ENCODE measurements around the gene PRKN.
A peak's percentile ranks its signal among the peaks of the same experiment; 100 is the strongest.

PRKN gene

DNA sequence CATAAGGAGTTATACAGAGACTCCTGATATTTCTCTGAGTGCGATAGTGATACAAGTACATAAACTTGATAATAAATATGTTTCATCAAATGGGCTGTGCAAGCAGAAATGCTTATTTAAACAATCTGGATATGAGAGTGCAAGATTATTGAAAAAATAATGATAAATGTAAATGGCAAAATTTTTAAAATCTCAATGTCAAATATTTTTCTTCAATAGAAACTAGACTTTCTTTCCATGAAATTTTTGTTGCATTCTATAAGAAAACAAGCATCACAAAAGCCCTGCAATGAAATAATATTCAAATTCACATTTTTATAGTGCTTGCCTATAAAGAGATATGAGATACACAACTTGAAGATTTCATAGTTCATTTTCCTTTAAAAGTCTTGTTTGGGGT lies 2.9 kb upstream of the PRKN start:
- no peaks in the 10 kb centered on the region for H3K36me3 ChIP-seq
- no peak overlapping the region for H3K27ac ChIP-seq
- no peaks in the 10 kb centered on the region for H3K9me3 ChIP-seq (ENCODE audit: severe bottlenecking)
- H3K4me3 ChIP-seq (ENCODE audit: low read depth, low read length), result no peak overlapping the region
- no peak for DNase-seq
- no peaks in the 10 kb centered on the region for H3K27me3 ChIP-seq (ENCODE audit: insufficient read depth, low read depth, severe bottlenecking)
- TF ChIP-seq, protein P1, sequence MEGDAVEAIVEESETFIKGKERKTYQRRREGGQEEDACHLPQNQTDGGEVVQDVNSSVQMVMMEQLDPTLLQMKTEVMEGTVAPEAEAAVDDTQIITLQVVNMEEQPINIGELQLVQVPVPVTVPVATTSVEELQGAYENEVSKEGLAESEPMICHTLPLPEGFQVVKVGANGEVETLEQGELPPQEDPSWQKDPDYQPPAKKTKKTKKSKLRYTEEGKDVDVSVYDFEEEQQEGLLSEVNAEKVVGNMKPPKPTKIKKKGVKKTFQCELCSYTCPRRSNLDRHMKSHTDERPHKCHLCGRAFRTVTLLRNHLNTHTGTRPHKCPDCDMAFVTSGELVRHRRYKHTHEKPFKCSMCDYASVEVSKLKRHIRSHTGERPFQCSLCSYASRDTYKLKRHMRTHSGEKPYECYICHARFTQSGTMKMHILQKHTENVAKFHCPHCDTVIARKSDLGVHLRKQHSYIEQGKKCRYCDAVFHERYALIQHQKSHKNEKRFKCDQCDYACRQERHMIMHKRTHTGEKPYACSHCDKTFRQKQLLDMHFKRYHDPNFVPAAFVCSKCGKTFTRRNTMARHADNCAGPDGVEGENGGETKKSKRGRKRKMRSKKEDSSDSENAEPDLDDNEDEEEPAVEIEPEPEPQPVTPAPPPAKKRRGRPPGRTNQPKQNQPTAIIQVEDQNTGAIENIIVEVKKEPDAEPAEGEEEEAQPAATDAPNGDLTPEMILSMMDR (IDR thresholded peaks at IDR 0.05; ENCODE audit: low read depth, low read length), result no peak

DNA sequence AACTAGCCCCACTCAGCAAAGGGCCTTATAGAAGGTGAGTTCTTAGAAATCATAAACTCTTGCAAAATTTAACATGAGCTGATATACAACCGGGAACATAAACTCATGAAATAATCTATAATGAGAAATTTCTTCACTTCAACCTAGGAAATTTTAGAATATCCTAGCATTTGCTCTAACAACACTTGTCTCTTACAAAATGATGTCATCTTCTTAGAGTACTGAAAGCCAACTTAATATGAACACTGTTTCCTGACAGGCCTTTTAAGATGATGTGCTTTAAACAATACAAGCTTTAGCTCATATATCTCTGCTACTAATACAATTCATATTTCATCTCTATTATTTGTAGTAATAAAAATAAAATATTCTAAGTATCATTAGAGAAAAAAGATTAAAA lies 1.1 kb upstream of the PRKN start:
- Histone ChIP-seq H3K27ac (no peak overlapping the region), H3K4me3 (ENCODE audit: low read depth, low read length) (no peak overlapping the region), H3K36me3 (no peaks in the 10 kb centered on the region), H3K27me3 (ENCODE audit: insufficient read depth, low read depth, severe bottlenecking) (no peaks in the 10 kb centered on the region), H3K9me3 (ENCODE audit: severe bottlenecking) (no peaks in the 10 kb centered on the region)
- no peak for DNase-seq
- TF ChIP-seq, protein P1 (IDR thresholded peaks at IDR 0.05; ENCODE audit: low read depth, low read length), result no peak

GRCh38 chr6:162728197-162728596 lies 631 bp upstream of the PRKN start:
- Histone ChIP-seq H3K36me3 (no peaks in the 10 kb centered on the region), H3K4me3 (ENCODE audit: low read depth, low read length) (peak overlapping the region; percentile 38), H3K27me3 (ENCODE audit: insufficient read depth, low read depth, severe bottlenecking) (no peaks in the 10 kb centered on the region), H3K9me3 (ENCODE audit: severe bottlenecking) (no peaks in the 10 kb centered on the region), H3K27ac (peak overlapping the region; percentile 28; the same call in 1 of the 2 replicates)
- TF ChIP-seq, protein P1 (IDR thresholded peaks at IDR 0.05; ENCODE audit: low read depth, low read length), result no peak
- no peak for DNase-seq

- Histone ChIP-seq H3K27me3 (ENCODE audit: insufficient read depth, low read depth, severe bottlenecking) (no peaks in the 10 kb centered on the region), H3K27ac (peak overlapping the region; percentile 80), H3K36me3 (no peaks in the 10 kb centered on the region), H3K4me3 (ENCODE audit: low read depth, low read length) (peak overlapping the region; percentile 59), H3K9me3 (ENCODE audit: severe bottlenecking) (no peaks in the 10 kb centered on the region)
- TF ChIP-seq, protein P1 (IDR thresholded peaks at IDR 0.05; ENCODE audit: low read depth, low read length), result no peak
- no peak for DNase-seq
Observed at GRCh38 chr6:162726947-162727321, 632 bp downstream of the PRKN start.

- no peak for DNase-seq
- no peaks in the 10 kb centered on the region for H3K36me3 ChIP-seq
- H3K27me3 ChIP-seq (ENCODE audit: insufficient read depth, low read depth, severe bottlenecking), result no peaks in the 10 kb centered on the region
- TF ChIP-seq, protein P1 (IDR thresholded peaks at IDR 0.05; ENCODE audit: low read depth, low read length), result no peak
- no peak overlapping the region for H3K4me3 ChIP-seq (ENCODE audit: low read depth, low read length)
- no peak overlapping the region for H3K27ac ChIP-seq
- H3K9me3 ChIP-seq (ENCODE audit: severe bottlenecking), result no peaks in the 10 kb centered on the region
Observed at GRCh38 chr6:162722633-162723032, 4.9 kb downstream of the PRKN start.

- TF ChIP-seq, protein P1 (IDR thresholded peaks at IDR 0.05; ENCODE audit: low read depth, low read length), result no peak
Observed at GRCh38 chr6:162722226-162722625, 5.3 kb downstream of the PRKN start.

More at GRCh38 chr6:162722226-162722625, 5.3 kb downstream of the PRKN start:
- H3K4me3 ChIP-seq (ENCODE audit: low read depth, low read length), result no peak overlapping the region
- peak overlapping the region; percentile 44 for H3K27ac ChIP-seq
- H3K36me3 ChIP-seq, result no peaks in the 10 kb centered on the region
- H3K9me3 ChIP-seq (ENCODE audit: severe bottlenecking), result no peaks in the 10 kb centered on the region
- H3K27me3 ChIP-seq (ENCODE audit: insufficient read depth, low read depth, severe bottlenecking), result no peaks in the 10 kb centered on the region
- peak; percentile 60 for DNase-seq
